ENCODE data around the gene FOXF1. TPM values are rescaled to one million over a fixed set of nuclear protein-coding genes. Genes with fewer than 3 reads are reported as not detected.
A peak's percentile ranks its signal among the peaks of the same experiment; 100 is the strongest.

FOXF1 gene
- total and polyA plus RNA-seq, 2 of the 13 experiments (the other 11 are each of a cell fraction or from before 2014, with no cell fraction given) = not detected

GRCh38 chr16:86558355-86559193, 48.2 kb downstream of the FOXF1 start:
- no peaks in the 10 kb centered on the region for H4K20me1 ChIP-seq (ENCODE audit: insufficient read depth, low read length)
- no peak overlapping the region for H3K4me3 ChIP-seq (replicated peaks in 1 of 3; ENCODE audit: insufficient read depth in 1 of 3, low read depth in 2 of 3, low read length in 3 of 3)
- in situ Hi-C loops (cut with HindIII; ENCODE audit: extremely low pct_ligation_motif_present, low pct_unique_long_range_greater_than_20kb) (no loop called here), intact Hi-C loops (cut with micrococcal nuclease; ENCODE audit: unreplicated experiment) (no loop called here)
- H3K4me1 ChIP-seq (ENCODE audit: insufficient read depth, low read length) = peaks cover 15% of the 10 kb centered on the region
- H3K4me2 ChIP-seq (ENCODE audit: low read depth, low read length) = no peak overlapping the region
- DNase-seq (ENCODE audit: low spot score) (no peak), FAIRE-seq (no peak), ATAC-seq (no peak)
- peaks cover 0 to 17% of the 10 kb centered on the region in 2 experiments; a peak in 2 of 5 replicates for H3K27me3 ChIP-seq (ENCODE audit: control insufficient read depth in 1 of 2, insufficient read depth in 2 of 2, low read length in 2 of 2)
- no TSS peak for BruUV-seq (replicated peaks)
- no peak overlapping the region for H3K27ac ChIP-seq (ENCODE audit: extremely low read length, insufficient read depth, low read length)
- no peak overlapping the region for H3K9ac ChIP-seq (ENCODE audit: insufficient read depth, low read depth, low read length)
- ChIA-PET POLR2A (no interaction called here), CTCF (ENCODE audit: low intra/inter-chr PET ratio, low total read pairs) (no interaction called here)
- no peaks in the 10 kb centered on the region for H3K9me3 ChIP-seq (ENCODE audit: low read length)
- TF ChIP-seq ATF6 (CRISPR knock-in tag; conservative IDR thresholded peaks at IDR 0.05) (no peak), ZBTB7A (CRISPR knock-in tag; IDR thresholded peaks at IDR 0.05) (no peak), ZBTB40 (IDR thresholded peaks at IDR 0.05) (peak; percentile 92), ZBTB40 (CRISPR knock-in tag; IDR thresholded peaks at IDR 0.05) (no peak), ZNF768 (CRISPR knock-in tag; IDR thresholded peaks at IDR 0.05) (peak; percentile 71; the same call in 1 of the 2 replicates), CHD4 (IDR thresholded peaks at IDR 0.05; ENCODE audit: borderline replicate concordance, low read length) (no peak), SMAD9 (CRISPR knock-in tag; IDR thresholded peaks at IDR 0.05) (no peak)
- WGBS (ENCODE audit: low lambda C conversion rate) = 35% methylated on average over 25 of the region's 28 CpGs
- peaks cover 9% of the 10 kb centered on the region for H3K79me2 ChIP-seq (ENCODE audit: insufficient read depth, low read length)
- H2AFZ ChIP-seq (ENCODE audit: low read length) = no peak overlapping the region
- no peaks in the 10 kb centered on the region for H3K36me3 ChIP-seq (replicated peaks in 1 of 2; ENCODE audit: control insufficient read depth in 1 of 2, insufficient read depth in 2 of 2, low read length in 2 of 2)

All from HepG2 (cell line).